Ishikawa (cell line): Measurements from ENCODE around the gene TNIP1.

Source experiments
- CREB1 ChIP-seq: IDR thresholded peaks from 2 replicates; pipeline ENCODE4 v1.6.1; 2012; ENCODE audit warnings: low read depth
- EP300 ChIP-seq: IDR thresholded peaks from 2 replicates; pipeline ENCODE4 v1.6.1; 2012; ENCODE audit warnings: borderline replicate concordance
- MAX ChIP-seq: IDR thresholded peaks from 2 replicates; pipeline ENCODE4 v1.6.1; 2012
- REST ChIP-seq: IDR thresholded peaks from 2 replicates; pipeline ENCODE4 v1.6.1; 2012; ENCODE audit warnings: low read depth, mild to moderate bottlenecking
- TAF1 ChIP-seq: IDR thresholded peaks from 2 replicates; pipeline ENCODE4 v1.6.1; 2012; ENCODE audit warnings: low read depth, mild to moderate bottlenecking
- TEAD4 ChIP-seq: IDR thresholded peaks from 2 replicates; pipeline ENCODE4 v1.6.1; 2012
- YY1 ChIP-seq: IDR thresholded peaks from 2 replicates; pipeline ENCODE4 v1.6.1; 2012; ENCODE audit warnings: low read depth

- no peak for TF ChIP-seq CREB1
- TF ChIP-seq TEAD4 = no peak
- TF ChIP-seq EP300 = no peak
- no peak for TF ChIP-seq YY1
- no peak for TF ChIP-seq REST
- no peak for TF ChIP-seq MAX
- no peak for TF ChIP-seq TAF1
Measured at GRCh38 chr5:151047814-151048425, 32.9 kb downstream of the TNIP1 start.
